ENCODE data around the gene FBXW11.
A peak's percentile ranks its signal among the peaks of the same experiment; 100 is the strongest.
"Not testable (repeated sequence)": the region's sequence is repeated elsewhere in the genome, so short reads cannot be mapped to it uniquely, and the experiment has no call there.

FBXW11 gene

DNA sequence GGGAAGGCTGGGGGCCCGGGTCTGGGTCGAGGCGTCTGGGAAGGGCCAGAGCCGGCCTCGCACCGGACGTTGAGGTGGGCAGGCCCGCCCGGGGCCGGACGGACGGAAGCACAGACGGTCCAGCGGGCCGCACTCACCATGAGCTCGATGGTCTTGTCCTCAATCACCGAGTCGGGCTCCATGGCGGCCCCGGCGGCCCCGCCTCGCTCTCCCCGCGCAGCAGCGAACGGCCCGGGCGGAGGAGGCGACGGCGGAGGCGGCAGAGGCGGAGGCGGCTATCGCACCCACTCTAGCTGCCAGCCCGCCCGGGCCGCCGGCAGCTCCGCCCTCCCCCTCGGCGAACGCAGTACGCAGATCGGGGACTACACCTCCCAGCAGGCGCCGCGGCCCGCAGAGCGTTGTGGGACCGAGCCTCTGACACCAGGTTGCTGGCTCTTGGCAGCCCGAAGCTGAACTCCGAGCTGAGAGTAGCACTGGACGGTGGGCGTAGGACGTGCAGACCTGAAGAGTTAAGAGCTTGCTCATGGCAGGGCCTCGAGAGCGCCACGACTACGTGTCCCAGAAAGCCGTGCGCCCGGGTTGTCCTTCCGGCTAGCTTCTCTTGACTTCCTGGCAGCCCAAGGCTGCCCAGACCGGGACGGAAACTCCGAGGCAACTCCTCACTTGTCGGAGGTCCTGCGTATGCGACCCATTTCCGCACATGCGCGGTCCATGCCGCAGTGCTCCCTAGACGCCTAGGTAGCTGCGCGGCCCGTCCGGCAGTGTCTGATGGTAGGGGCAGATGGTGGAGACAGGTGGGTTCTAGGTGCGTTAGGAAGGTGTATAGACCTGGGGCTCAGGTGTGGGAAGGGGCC lies at the start of gene FBXW11:
Gene FBXW11 (minus strand): TSS at position 318 of the 854 bp plus-strand sequence. CDS start 136 bp downstream, at position 182.
- DNase-seq (ENCODE audit: low spot score), result peak; percentile 96

- DNase-seq (ENCODE audit: low spot score), result no peak
These were observed 49.6 kb upstream of the FBXW11 start for GRCh38 chr5:172055996-172056395.

- DNase-seq (ENCODE audit: low spot score), result no peak
These were observed 49.0 kb upstream of the FBXW11 start for GRCh38 chr5:172055421-172055820.

DNA sequence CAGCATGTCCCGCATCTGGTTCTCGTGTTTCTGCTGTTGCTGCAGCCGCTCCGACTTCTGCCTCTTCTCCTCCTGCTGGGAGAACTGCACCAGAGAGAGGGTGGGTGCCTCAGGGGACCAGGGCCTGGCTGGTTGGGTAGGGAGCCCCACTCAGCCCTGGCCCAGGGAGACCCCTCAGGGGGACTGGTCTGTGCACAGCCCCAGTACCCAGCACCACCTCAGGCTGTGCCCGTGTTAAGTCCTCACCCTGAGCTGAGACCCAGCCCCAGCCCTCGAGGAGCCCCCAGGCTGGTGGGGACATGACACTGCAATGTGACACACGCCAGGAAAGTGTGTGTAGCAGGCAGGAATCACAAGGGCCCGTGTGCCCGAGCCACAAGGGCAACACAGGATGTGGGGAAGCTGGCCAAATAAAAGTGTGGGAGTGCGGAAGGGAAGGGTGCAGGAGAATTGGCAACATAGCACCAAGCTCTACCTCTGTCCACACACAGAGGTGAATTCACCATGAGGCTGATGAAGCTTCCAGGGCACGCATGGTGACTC lies 48.2 kb upstream of the FBXW11 start:
- no peak for DNase-seq (ENCODE audit: low spot score)

DNA sequence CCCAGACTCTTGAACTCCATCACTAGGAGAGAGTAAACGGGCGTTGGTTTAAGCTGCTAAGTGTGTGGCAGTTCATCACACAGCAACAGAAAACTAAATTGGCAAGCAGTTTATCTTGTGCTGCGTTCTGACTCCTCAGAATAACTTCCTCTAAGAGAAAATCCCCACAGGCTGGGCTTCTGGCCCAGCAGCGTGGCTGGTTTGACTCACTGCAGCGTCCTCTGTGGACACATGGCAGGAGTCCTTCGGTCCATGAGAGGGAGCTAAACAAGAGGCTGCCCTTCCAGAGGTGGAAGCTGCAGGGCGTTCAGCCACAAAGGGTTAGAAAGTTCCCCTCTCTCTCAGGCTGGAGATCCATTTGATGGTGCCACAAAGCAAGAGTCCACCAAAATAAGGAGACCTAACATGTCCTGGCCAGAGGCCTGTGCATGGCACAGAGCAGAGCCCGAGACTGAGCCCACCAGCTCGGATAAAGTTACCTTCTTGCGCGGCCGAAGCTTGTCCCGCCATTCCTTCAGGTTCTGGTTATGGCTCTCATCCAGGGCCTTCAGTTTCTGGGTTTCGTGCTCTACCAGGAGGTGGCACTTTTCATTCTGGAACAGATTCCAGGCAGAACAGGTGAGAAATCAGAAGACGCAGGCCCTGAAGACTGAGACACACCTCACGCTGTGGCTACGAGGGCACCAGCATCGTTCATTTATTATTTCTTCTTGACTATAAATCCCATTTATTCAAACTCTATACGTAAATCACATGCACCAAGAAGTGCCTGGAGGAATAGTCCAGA lies 46.2 kb upstream of the FBXW11 start:
- no peak for DNase-seq (ENCODE audit: low spot score)

- DNase-seq (ENCODE audit: low spot score), result no peak
These were observed 45.4 kb upstream of the FBXW11 start for GRCh38 chr5:172051643-172052339.

GRCh38 chr5:172050080-172050479 lies 43.6 kb upstream of the FBXW11 start:
- no peak for DNase-seq (ENCODE audit: low spot score)

- no peak for DNase-seq (ENCODE audit: low spot score)
These were observed 42.9 kb upstream of the FBXW11 start for GRCh38 chr5:172049226-172049796.

DNA sequence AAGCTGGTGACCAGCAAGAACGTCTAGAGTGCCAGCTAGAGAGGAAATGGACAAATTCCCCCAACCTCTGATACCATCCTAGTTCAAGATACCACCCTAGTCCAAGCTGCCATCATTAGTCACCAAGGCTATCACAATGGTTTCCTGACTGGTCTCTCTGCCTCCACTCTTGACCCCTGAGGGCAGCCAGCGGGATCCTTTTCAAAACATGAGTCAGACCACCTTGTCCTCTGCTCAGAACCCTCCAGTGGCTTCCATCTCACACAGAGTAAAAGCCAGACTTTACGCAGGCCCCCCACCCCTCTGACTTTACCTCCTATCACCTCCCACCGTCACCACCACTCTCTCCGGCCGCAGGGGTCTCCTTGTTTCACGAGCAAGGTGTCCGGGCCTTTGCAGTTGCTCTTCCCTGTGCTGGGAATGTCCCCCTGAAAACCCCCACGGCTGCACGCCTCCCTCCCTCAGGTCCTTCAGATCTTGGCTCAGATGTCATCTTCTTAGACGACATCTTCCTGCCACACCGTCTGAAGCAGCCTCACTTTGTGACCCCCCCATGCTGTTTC lies 42.2 kb upstream of the FBXW11 start:
- DNase-seq (ENCODE audit: low spot score), result no peak

DNA sequence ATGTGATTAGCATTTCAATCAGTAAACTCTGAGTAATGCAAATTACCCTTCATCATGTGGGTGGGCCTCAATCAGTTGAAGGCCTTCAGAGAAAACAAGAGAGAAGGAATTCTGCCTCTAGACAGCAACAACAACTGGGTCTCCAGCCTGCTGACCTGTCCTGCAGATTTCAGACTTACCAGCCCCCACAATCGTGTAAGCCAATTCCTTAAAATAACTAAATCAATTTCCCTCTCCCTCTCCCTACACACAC lies 41.7 kb upstream of the FBXW11 start:
- no peak for DNase-seq (ENCODE audit: low spot score)

DNA sequence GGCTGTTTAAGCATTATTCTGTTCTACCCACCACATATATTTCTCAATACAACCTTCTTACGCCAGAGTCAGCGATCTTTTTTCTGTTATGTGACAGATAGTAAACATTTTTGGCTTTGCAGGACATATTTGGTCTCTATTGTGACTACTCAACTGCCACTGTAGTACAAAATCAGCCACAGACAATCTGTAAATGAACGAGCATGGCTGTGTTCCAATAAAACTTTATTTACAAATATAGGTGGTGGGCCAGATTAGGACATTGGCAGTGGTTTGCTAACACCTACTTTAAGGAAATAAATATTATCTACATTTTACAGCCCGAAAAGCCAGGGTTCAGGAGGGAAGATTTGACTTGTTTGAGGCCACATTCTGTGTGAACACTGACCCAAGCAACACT lies 40.2 kb upstream of the FBXW11 start:
- DNase-seq (ENCODE audit: low spot score), result no peak

DNA sequence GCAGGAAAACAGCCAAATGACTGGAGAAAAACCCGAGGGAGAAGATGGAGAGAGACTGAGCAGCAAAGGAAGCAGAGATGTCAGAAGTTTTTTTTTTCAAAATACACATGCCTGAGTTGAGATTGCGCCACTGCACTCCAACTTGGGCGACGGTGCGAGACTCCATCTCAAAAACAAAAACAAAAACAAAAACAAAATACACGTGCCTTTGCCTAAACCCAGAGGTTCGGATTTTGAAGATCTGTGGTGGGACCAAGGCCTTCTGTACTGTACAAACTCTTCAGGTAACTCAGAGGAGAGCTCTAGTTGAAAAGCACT lies 38.8 kb upstream of the FBXW11 start:
- DNase-seq (ENCODE audit: low spot score), result no peak

GRCh38 chr5:172044631-172045314 lies 38.3 kb upstream of the FBXW11 start:
- no peak for DNase-seq (ENCODE audit: low spot score)

DNA sequence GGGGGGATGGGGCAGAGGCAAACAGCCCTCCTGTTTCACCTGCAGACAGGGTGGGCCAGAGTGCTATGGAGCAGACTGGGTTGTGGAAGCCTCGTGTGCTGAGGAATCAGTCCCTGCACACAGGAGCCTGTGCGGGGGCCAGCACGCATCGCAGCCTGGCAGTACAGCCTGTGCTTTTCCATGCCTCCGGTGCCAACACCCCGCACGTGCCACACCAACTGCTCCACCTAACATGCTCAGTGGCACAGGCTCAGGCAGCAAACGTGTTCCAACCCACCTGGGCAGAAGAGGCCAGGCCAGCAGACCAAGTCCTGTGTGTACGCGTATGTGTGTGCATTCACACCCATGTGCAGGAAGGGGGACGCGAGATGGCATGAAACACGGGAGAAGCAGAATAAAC lies 37.4 kb upstream of the FBXW11 start:
- DNase-seq (ENCODE audit: low spot score), result no peak

- DNase-seq (ENCODE audit: low spot score), result no peak
These were observed 35.7 kb upstream of the FBXW11 start for GRCh38 chr5:172042183-172042582.

- no peak for DNase-seq (ENCODE audit: low spot score)
These were observed 31.7 kb upstream of the FBXW11 start for GRCh38 chr5:172038167-172038566.

DNA sequence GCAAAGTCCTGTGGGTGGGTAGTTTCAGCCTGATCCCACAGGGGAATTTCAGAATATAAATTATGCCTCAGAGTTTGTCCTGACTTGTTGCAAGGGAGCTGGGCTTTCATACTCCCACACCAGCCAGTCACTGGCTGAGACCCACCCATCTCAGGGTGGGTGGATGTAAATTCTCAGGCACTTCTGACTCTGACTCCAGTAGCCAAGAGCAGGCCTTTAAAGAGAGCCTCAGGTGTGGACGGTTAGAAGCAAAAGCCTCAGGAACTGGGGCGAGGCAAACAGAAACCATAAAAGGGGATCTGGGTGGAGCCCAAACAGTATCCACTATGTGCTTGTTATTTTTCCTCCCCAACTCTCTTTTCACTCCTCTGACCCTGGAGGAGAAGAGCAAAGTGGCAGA lies 28.6 kb upstream of the FBXW11 start:
- DNase-seq (ENCODE audit: low spot score), result no peak

DNA sequence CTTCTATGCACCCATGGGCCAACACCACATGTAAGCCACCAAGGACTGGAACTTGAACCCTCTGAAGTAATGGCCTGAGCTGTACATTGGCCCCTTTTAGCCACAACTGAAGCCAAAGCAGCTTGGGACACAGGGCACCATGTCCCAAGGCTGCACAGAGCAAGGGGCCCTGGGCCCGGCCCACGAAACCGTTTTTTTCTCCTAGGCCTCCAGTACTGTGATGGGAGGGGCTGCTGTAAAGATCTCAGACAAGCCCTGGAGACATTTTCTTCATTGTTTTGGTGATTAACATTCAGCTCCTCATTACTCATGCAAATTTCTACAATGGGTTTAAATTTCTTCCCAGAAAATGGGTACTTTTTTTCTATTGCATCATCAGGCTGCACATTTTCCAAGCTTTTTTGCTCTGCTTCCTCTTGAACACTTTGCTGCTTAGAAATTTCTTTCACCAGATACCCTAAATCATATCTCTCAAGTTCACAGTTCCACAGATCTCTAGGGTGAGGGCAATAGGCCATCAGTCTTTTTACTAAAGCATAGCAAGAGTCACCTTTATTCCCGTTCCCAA lies 25.5 kb upstream of the FBXW11 start:
- no peak for DNase-seq (ENCODE audit: low spot score)

DNA sequence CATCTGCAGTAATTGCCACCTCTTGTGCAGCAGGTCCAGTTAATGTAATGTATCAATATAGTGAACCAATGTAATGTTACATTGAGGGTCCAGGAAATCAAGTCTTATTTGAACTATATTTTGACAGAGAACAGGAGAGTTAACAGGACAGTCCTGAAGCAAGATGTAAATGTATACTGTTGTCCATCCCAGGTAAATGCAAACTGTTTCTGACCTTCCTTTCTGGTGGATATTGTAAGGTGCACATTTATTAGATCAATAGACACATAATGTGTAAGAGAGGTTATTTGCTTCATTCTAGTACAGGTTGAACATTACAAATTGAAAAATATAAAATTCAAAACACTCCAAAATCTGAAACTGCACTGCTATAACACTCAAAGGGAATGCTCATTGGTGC lies 23.4 kb upstream of the FBXW11 start:
- DNase-seq (ENCODE audit: low spot score), result no peak

DNA sequence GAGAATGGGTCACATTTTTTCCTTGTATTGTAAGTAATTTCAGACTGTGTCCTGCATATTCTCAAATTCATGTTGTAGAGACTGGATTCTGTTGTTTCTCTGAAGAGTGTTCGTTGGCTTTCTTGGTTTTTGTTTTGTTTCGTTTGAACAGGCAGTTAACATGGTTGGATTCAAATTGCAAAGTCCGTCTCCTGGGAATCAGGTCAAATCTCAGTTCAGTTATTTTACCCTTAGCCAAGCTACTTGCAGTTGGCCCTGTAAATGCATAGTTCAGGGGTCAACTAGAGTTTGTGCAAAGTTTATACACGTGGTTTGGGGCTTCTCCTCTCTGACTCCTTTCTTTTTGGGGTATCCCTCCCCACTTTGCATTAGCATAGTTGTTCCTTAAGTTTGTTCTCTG lies 21.7 kb upstream of the FBXW11 start:
- DNase-seq (ENCODE audit: low spot score), result no peak

GRCh38 chr5:172020110-172020786 lies 13.8 kb upstream of the FBXW11 start:
- DNase-seq (ENCODE audit: low spot score), result not testable (repeated sequence)
